ENCODE measurements around the gene SERP2.

Gene SERP2

DNA sequence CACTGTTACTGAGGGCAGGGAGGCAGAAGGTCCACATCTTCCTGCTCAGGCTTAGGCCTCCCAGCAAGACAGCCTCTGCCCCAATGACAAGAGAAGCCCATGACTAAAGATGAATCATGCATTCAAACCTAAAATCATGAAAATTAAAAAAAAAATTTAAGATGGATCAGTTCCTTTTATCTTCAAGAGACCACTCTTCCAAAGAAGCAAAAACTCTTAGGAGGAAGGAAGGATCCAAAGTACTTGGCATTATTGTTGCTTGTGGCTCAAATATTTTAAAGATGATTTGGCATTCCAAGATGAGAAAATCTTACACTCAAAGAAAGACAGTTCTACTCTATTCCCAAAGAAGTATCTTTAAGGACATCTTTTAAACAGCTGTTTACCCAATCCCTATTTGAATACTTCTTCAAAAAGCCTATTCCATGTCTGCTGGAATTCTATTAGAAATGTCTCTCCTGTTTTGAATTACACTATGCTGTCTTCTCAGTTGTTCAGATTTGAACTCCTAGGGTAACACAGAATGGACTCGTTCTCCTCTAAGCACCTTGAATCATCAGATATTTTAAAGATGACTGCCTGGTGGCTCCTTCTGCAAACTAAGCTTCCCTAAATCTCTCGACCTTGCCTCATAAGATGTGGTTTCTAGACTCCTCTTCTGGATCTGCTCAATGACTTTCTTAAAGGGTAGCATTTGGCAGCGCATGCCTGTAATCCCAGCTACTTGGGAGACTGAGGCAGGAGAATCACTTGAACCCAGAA lies 7.0 kb downstream of the SERP2 start:
- no peak for DNase-seq (ENCODE audit: extremely low spot score)
- ChIA-PET CTCF (no interaction called here), POLR2A (no interaction called here)
- TF ChIP-seq, protein P1, sequence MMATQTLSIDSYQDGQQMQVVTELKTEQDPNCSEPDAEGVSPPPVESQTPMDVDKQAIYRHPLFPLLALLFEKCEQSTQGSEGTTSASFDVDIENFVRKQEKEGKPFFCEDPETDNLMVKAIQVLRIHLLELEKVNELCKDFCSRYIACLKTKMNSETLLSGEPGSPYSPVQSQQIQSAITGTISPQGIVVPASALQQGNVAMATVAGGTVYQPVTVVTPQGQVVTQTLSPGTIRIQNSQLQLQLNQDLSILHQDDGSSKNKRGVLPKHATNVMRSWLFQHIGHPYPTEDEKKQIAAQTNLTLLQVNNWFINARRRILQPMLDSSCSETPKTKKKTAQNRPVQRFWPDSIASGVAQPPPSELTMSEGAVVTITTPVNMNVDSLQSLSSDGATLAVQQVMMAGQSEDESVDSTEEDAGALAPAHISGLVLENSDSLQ (IDR thresholded peaks at IDR 0.05) = no peak
- no peak for TF ChIP-seq ARNT (IDR thresholded peaks at IDR 0.05)
- no peak for TF ChIP-seq FOXA1 (IDR thresholded peaks at IDR 0.05)
- no peak for TF ChIP-seq CTBP1 (IDR thresholded peaks at IDR 0.05; ENCODE audit: borderline replicate concordance)
- no peak for TF ChIP-seq NFRKB (IDR thresholded peaks at IDR 0.05)
- TF ChIP-seq SP1 (IDR thresholded peaks at IDR 0.05) = no peak
- TF ChIP-seq FOXM1 (IDR thresholded peaks at IDR 0.05; ENCODE audit: borderline replicate concordance) = no peak
- no peak for TF ChIP-seq HDGF (IDR thresholded peaks at IDR 0.05; ENCODE audit: borderline replicate concordance)
- TF ChIP-seq TARDBP (IDR thresholded peaks at IDR 0.05) = no peak
- no peak for TF ChIP-seq L3MBTL2 (conservative IDR thresholded peaks at IDR 0.05)
- no peak for TF ChIP-seq SUZ12 (IDR thresholded peaks at IDR 0.05)
- TF ChIP-seq LEF1 (IDR thresholded peaks at IDR 0.05; ENCODE audit: borderline replicate concordance) = no peak
- no peak for TF ChIP-seq FOXK2 (IDR thresholded peaks at IDR 0.05)
- no peak for TF ChIP-seq BHLHE40 (IDR thresholded peaks at IDR 0.05; ENCODE audit: borderline replicate concordance)
- no peak for TF ChIP-seq ZNF384 (IDR thresholded peaks at IDR 0.05)
- no peak for TF ChIP-seq ELF4 (IDR thresholded peaks at IDR 0.05)

DNA sequence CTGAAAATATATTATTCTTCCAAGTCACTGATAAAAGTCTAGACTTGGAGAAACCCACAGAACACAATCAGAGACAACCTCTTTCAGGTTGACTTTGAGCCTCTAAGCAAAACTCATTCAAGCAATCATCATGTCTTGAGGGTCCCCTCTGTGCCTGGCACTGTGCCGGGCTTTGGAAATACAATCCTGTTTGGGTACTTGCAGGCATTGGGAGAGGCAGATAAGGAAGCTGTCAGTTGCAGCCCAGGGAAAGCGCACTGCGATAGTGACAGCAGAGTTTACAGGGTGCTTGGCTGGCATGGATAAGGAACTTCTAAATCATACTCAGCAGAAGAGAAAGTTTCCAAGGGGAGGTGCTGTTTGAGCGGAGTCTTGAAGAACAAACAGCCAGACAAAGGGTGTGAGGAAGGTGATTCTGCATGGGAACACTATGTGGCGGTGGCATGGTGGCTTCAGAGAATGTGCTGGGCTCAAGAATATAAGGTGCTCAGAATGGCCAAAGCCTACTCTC lies 9.1 kb downstream of the SERP2 start:
- POLR2A ChIA-PET = no interaction called here
- CTCF ChIA-PET = no interaction called here
- DNase-seq (ENCODE audit: extremely low spot score) = no peak
- no peak for TF ChIP-seq ZNF384 (IDR thresholded peaks at IDR 0.05)
- no peak for TF ChIP-seq FOXK2 (IDR thresholded peaks at IDR 0.05)
- TF ChIP-seq, protein P1 (IDR thresholded peaks at IDR 0.05) = no peak
- no peak for TF ChIP-seq FOXM1 (IDR thresholded peaks at IDR 0.05; ENCODE audit: borderline replicate concordance)

DNA sequence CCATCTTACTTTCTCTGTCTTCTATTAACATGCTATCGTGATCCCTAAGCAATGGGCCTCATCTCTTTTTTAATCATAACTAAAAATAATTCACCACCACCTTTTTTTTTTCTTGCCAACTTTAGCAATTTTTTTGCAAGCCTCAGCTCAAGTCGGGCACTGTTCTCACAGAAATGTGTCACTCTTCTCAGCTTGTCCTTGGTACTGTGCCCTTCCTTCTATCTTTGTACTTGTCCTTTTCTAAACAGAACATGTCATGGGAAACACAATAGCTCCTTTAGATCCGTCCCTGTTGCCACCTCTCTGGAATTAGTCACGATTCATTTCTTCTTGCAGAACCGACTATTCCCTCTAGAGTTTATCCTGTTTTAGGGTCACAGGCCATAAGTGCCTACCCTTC lies 10.3 kb downstream of the SERP2 start:
- no peak for DNase-seq (ENCODE audit: extremely low spot score)
- TF ChIP-seq ELF4 (IDR thresholded peaks at IDR 0.05) (no peak), L3MBTL2 (conservative IDR thresholded peaks at IDR 0.05) (no peak), FOXK2 (IDR thresholded peaks at IDR 0.05) (no peak), ZNF384 (IDR thresholded peaks at IDR 0.05) (no peak), SP1 (IDR thresholded peaks at IDR 0.05) (no peak), BHLHE40 (IDR thresholded peaks at IDR 0.05; ENCODE audit: borderline replicate concordance) (no peak), ARNT (IDR thresholded peaks at IDR 0.05) (no peak), HDGF (IDR thresholded peaks at IDR 0.05; ENCODE audit: borderline replicate concordance) (no peak)
- POLR2A ChIA-PET = no interaction called here
- CTCF ChIA-PET = interaction anchor here (0.7 kb wide), 2 partner anchors 9 to 363 kb away, joined by 3 to 8 read pairs; no protein-coding TSS in a partner anchor

DNA sequence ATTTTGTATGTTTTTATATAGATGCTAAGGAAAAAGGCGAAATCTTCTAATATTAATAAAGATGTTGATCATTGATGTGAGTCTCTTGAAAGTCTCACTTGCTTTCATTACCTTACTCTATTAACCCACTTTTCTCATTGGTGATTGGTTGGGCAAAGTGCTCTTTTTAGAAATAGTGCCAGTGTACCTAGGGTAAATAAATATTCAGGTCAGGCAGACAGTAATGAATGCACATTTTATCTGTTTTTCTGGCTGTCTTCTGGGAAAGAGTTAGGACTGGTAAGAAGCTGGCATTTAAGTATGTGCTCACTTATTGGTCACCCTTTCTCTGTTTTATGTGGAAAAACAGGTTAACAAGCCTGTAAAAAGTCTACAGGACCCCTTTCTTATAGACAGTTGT lies 11.2 kb downstream of the SERP2 start:
- CTCF ChIA-PET = no interaction called here
- DNase-seq (ENCODE audit: extremely low spot score) = no peak
- POLR2A ChIA-PET = no interaction called here
- TF ChIP-seq ARNT (IDR thresholded peaks at IDR 0.05) (no peak), FOXA1 (IDR thresholded peaks at IDR 0.05) (no peak), BHLHE40 (IDR thresholded peaks at IDR 0.05; ENCODE audit: borderline replicate concordance) (no peak), L3MBTL2 (conservative IDR thresholded peaks at IDR 0.05) (no peak), FOXM1 (IDR thresholded peaks at IDR 0.05; ENCODE audit: borderline replicate concordance) (no peak), FOXK2 (IDR thresholded peaks at IDR 0.05) (no peak), HDGF (IDR thresholded peaks at IDR 0.05; ENCODE audit: borderline replicate concordance) (no peak), ELF4 (IDR thresholded peaks at IDR 0.05) (no peak), NFRKB (IDR thresholded peaks at IDR 0.05) (no peak), LEF1 (IDR thresholded peaks at IDR 0.05; ENCODE audit: borderline replicate concordance) (no peak), CTBP1 (IDR thresholded peaks at IDR 0.05; ENCODE audit: borderline replicate concordance) (no peak), TARDBP (IDR thresholded peaks at IDR 0.05) (no peak), ZNF384 (IDR thresholded peaks at IDR 0.05) (no peak), SUZ12 (IDR thresholded peaks at IDR 0.05) (no peak)
- TF ChIP-seq, protein P1 (IDR thresholded peaks at IDR 0.05) = no peak

DNA sequence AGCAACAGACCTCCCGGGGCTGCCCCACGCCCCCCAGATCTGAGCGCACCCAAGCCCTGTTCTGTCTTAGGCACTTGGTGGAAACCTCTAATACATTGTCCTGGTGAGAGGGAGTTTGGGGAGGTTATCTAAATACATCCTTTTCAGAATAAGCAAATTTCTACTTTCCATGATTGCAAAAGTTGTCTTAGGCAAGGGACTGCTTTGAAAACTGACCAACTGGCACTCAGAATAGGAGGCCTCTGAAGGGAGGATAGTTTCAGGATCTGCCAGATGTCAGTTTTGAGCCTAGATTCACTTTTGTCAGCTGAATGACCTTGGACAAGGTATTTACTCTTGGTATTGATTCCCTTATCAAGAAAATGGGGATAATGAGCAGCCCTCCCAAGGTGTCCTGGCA lies 11.8 kb downstream of the SERP2 start:
- CTCF ChIA-PET = no interaction called here
- TF ChIP-seq L3MBTL2 (conservative IDR thresholded peaks at IDR 0.05) (no peak), ARNT (IDR thresholded peaks at IDR 0.05) (no peak), FOXA1 (IDR thresholded peaks at IDR 0.05) (no peak), FOXK2 (IDR thresholded peaks at IDR 0.05) (no peak), ZNF384 (IDR thresholded peaks at IDR 0.05) (no peak), LEF1 (IDR thresholded peaks at IDR 0.05; ENCODE audit: borderline replicate concordance) (no peak), FOXM1 (IDR thresholded peaks at IDR 0.05; ENCODE audit: borderline replicate concordance) (no peak), SUZ12 (IDR thresholded peaks at IDR 0.05) (no peak), ELF4 (IDR thresholded peaks at IDR 0.05) (no peak), BHLHE40 (IDR thresholded peaks at IDR 0.05; ENCODE audit: borderline replicate concordance) (no peak), NFRKB (IDR thresholded peaks at IDR 0.05) (no peak)
- DNase-seq (ENCODE audit: extremely low spot score) = no peak
- POLR2A ChIA-PET = no interaction called here

DNA sequence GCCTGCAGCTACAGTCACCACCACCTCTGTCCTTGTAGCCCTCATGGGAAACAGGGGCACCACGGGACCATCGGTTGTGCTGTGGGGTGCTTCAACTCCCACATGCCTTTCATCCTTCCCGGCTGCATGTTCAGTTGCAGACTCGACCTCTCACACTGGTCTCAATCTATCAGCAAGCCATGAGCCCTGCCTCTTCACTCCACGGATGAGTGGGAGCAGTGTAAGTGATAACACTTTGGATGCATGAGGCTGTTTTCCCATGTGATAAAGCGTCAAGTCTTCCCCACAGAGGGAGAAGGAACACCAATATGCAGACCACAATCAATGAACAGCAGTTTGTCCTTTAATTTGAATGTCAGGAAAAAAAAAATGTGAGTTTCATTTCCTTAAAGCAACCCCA lies 12.2 kb downstream of the SERP2 start:
- TF ChIP-seq FOXA1 (IDR thresholded peaks at IDR 0.05) = no peak
- TF ChIP-seq ELF4 (IDR thresholded peaks at IDR 0.05) = no peak
- no peak for TF ChIP-seq ZNF384 (IDR thresholded peaks at IDR 0.05)
- TF ChIP-seq, protein P1 (IDR thresholded peaks at IDR 0.05) = no peak
- TF ChIP-seq L3MBTL2 (conservative IDR thresholded peaks at IDR 0.05) = no peak
- TF ChIP-seq SP1 (IDR thresholded peaks at IDR 0.05) = no peak
- no peak for TF ChIP-seq LEF1 (IDR thresholded peaks at IDR 0.05; ENCODE audit: borderline replicate concordance)
- TF ChIP-seq CTBP1 (IDR thresholded peaks at IDR 0.05; ENCODE audit: borderline replicate concordance) = no peak
- TF ChIP-seq FOXK2 (IDR thresholded peaks at IDR 0.05) = no peak
- TF ChIP-seq SUZ12 (IDR thresholded peaks at IDR 0.05) = no peak
- TF ChIP-seq ARNT (IDR thresholded peaks at IDR 0.05) = no peak
- TF ChIP-seq BHLHE40 (IDR thresholded peaks at IDR 0.05; ENCODE audit: borderline replicate concordance) = no peak
- ChIA-PET POLR2A (no interaction called here), CTCF (no interaction called here)
- no peak for DNase-seq (ENCODE audit: extremely low spot score)

Data from HEK293T (cell line).